ENCODE measurements around the gene WNT7B. TPM values are rescaled to one million over a fixed set of nuclear protein-coding genes. Genes with fewer than 3 reads are reported as not detected.

WNT7B gene
- total RNA-seq, 1 donor from 2014 or later, result 5.4 TPM

GRCh38 chr22:45998638-45999378 is 21.8 kb upstream of the WNT7B start:
- no peak for TF ChIP-seq CTCF (IDR thresholded peaks at IDR 0.05)
- ATAC-seq (no peak), DNase-seq (peak; percentile 45)
- peak overlapping the region; percentile 30 for H3K27ac ChIP-seq
- no peaks in the 10 kb centered on the region for H3K9me3 ChIP-seq
- no peaks in the 10 kb centered on the region for H3K36me3 ChIP-seq
- no peak overlapping the region for H3K4me3 ChIP-seq
- no peaks in the 10 kb centered on the region for H3K27me3 ChIP-seq
- H3K4me1 ChIP-seq, result peaks cover 65% of the 10 kb centered on the region
- intact Hi-C loops (cut with DNase I), result loop anchor here (10.0 kb wide), 1 partner anchor 316 kb away; no protein-coding TSS in a partner anchor

GRCh38 chr22:45997777-45998637 is 21.0 kb upstream of the WNT7B start:
- H3K27ac ChIP-seq, result peak overlapping the region; percentile 83
- ATAC-seq (no peak), DNase-seq (peak; percentile 60)
- no peak overlapping the region for H3K4me3 ChIP-seq
- no peaks in the 10 kb centered on the region for H3K27me3 ChIP-seq
- H3K36me3 ChIP-seq, result no peaks in the 10 kb centered on the region
- H3K4me1 ChIP-seq, result peaks cover 61% of the 10 kb centered on the region
- no peaks in the 10 kb centered on the region for H3K9me3 ChIP-seq
- intact Hi-C loops (cut with DNase I), result loop anchor here (10.0 kb wide), 1 partner anchor 317 kb away; no protein-coding TSS in a partner anchor
- no peak for TF ChIP-seq CTCF (IDR thresholded peaks at IDR 0.05)

- intact Hi-C loops (cut with DNase I), result loop anchor here (10.0 kb wide), 1 partner anchor 318 kb away; no protein-coding TSS in a partner anchor
- H3K4me3 ChIP-seq, result no peak overlapping the region
- H3K27ac ChIP-seq, result peak overlapping the region; percentile 83
- peak; percentile 78 for ATAC-seq
- no peak for TF ChIP-seq CTCF (IDR thresholded peaks at IDR 0.05)
- no peaks in the 10 kb centered on the region for H3K27me3 ChIP-seq
- DNase-seq, result peak; percentile 89
- H3K9me3 ChIP-seq, result no peaks in the 10 kb centered on the region
- H3K4me1 ChIP-seq, result peaks cover 57% of the 10 kb centered on the region
- H3K36me3 ChIP-seq, result no peaks in the 10 kb centered on the region
Measured at GRCh38 chr22:45997077-45997776, 20.3 kb upstream of the WNT7B start.

GRCh38 chr22:45996241-45997076 is 19.5 kb upstream of the WNT7B start:
- Histone ChIP-seq H3K4me1 (peaks cover 51% of the 10 kb centered on the region), H3K9me3 (no peaks in the 10 kb centered on the region), H3K4me3 (no peak overlapping the region), H3K36me3 (no peaks in the 10 kb centered on the region), H3K27me3 (no peaks in the 10 kb centered on the region), H3K27ac (peak overlapping the region; percentile 83)
- TF ChIP-seq CTCF (IDR thresholded peaks at IDR 0.05), result no peak
- DNase-seq, result peak; percentile 84
- intact Hi-C loops (cut with DNase I), result loop anchor here (10.0 kb wide), 1 partner anchor 318 kb away; no protein-coding TSS in a partner anchor
- peak; percentile 73 for ATAC-seq
